PC-3 (cell line): ENCODE results near the gene ACSL6.

ENCODE experiments used
- EZH2 ChIP-seq: fragments of 300-600 bp; sonication (generic); IDR thresholded peaks from one replicate; pipeline ENCODE4 v1.6.1; 2017; ENCODE audit warnings: antibody characterized with exemption, mild to moderate bottlenecking, low read length; ENCODE audit not compliant: unreplicated experiment
- TF ChIP-seq, protein P1 (sequence below): fragments of 300-600 bp; sonication (generic); conservative IDR thresholded peaks from 2 replicates; pipeline ENCODE4 v1.5.1; 2017; ENCODE audit warnings: antibody characterized with exemption, low read depth, mild to moderate bottlenecking, low read length

DNA sequence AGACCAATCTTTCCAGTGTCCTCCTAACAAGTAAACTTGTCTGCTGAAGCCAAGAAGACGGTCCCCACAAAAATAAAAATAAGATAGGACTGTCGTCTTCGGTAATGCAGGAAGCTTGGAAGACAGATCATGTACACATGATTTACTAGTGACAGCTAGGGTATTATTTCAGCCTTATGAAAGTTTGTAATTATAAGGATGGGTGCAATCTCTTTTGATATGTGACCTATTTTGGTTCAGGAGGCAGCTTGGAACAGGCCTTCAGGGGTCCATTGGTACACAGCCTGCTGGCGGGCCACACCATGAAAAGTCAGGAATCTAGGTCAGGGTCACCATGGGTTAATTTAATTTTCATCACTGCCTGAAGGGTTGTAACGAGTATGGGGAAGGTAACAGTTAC lies 52.3 kb downstream of the ACSL6 start:
- TF ChIP-seq, protein P1, sequence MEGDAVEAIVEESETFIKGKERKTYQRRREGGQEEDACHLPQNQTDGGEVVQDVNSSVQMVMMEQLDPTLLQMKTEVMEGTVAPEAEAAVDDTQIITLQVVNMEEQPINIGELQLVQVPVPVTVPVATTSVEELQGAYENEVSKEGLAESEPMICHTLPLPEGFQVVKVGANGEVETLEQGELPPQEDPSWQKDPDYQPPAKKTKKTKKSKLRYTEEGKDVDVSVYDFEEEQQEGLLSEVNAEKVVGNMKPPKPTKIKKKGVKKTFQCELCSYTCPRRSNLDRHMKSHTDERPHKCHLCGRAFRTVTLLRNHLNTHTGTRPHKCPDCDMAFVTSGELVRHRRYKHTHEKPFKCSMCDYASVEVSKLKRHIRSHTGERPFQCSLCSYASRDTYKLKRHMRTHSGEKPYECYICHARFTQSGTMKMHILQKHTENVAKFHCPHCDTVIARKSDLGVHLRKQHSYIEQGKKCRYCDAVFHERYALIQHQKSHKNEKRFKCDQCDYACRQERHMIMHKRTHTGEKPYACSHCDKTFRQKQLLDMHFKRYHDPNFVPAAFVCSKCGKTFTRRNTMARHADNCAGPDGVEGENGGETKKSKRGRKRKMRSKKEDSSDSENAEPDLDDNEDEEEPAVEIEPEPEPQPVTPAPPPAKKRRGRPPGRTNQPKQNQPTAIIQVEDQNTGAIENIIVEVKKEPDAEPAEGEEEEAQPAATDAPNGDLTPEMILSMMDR: no peak
- no peak for TF ChIP-seq EZH2
